Neural progenitor cell (in vitro differentiated cells): ENCODE data around the gene SMARCA4. TPM values are rescaled to one million over a fixed set of nuclear protein-coding genes. Genes with fewer than 3 reads are reported as not detected.

Experiments
- DNase-seq: peaks from one replicate; pipeline ENCODE4 v3.0.0-alpha.2; 2016; ENCODE audit warnings: low spot score
- H2AFZ ChIP-seq: fragments of 200-600 bp; sonication (generic); replicated peaks from 2 replicates; pipeline ENCODE4 v1.6.1; 2016; ENCODE audit warnings: antibody characterized with exemption
- H3F3A ChIP-seq: fragments of 200-600 bp; sonication (generic); 2 replicates; pipeline ENCODE4 v1.6.1; 2016; ENCODE audit warnings: antibody characterized with exemption, low read depth
- H3K27ac ChIP-seq: fragments of 200-600 bp; sonication (generic); 2 replicates; pipeline ENCODE4 v1.5.1; 2016; ENCODE audit warnings: mild to moderate bottlenecking
- H3K27me3 ChIP-seq: fragments of 200-600 bp; sonication (generic); 2 replicates; pipeline ENCODE4 v1.6.1; 2016; ENCODE audit warnings: mild to moderate bottlenecking, moderate library complexity
- H3K36me3 ChIP-seq: fragments of 200-600 bp; sonication (generic); 2 replicates; pipeline ENCODE4 v1.5.1; 2016
- H3K4me1 ChIP-seq: fragments of 200-600 bp; sonication (generic); 2 replicates; pipeline ENCODE4 v1.6.1; 2016; ENCODE audit warnings: mixed run types
- H3K4me2 ChIP-seq: fragments of 200-600 bp; sonication (generic); 2 replicates; pipeline ENCODE4 v1.6.1; 2016
- H3K4me3 ChIP-seq: fragments of 200-600 bp; sonication (generic); 2 replicates; pipeline ENCODE4 v1.5.1; 2016
- H3K79me2 ChIP-seq: fragments of 200-600 bp; sonication (generic); 2 replicates; pipeline ENCODE4 v1.6.1; 2016; ENCODE audit warnings: low read depth
- H3K9ac ChIP-seq: fragments of 200-600 bp; sonication (generic); 2 replicates; pipeline ENCODE4 v1.6.1; 2016
- H3K9me3 ChIP-seq: fragments of 200-600 bp; sonication (generic); 2 replicates; pipeline ENCODE4 v1.5.1; 2016; ENCODE audit warnings: low read depth
- H4K20me1 ChIP-seq: fragments of 200-600 bp; sonication (generic); 2 replicates; pipeline ENCODE4 v1.6.1; 2016; ENCODE audit warnings: low read depth
- H3K27ac Mint-ChIP-seq: 3 replicates; pipeline ENCODE4 v1.8.0; 2021; ENCODE audit warnings: mixed read lengths
- H3K27me3 Mint-ChIP-seq: 2 replicates; pipeline ENCODE4 v1.8.0; 2022; ENCODE audit warnings: low read depth, mild to moderate bottlenecking, inconsistent platforms, moderate library complexity, mixed read lengths; ENCODE audit not compliant: insufficient read depth
- H3K36me3 Mint-ChIP-seq: 3 replicates; pipeline ENCODE4 v1.8.0; 2021; ENCODE audit warnings: mixed read lengths
- H3K4me1 Mint-ChIP-seq: 3 replicates; pipeline ENCODE4 v1.8.0; 2021; ENCODE audit warnings: mixed read lengths
- H3K4me3 Mint-ChIP-seq: 3 replicates; pipeline ENCODE4 v1.8.0; 2021; ENCODE audit warnings: mild to moderate bottlenecking, moderate library complexity, mixed read lengths
- H3K9me3 Mint-ChIP-seq: 3 replicates; pipeline ENCODE4 v1.8.0; 2020; ENCODE audit warnings: mixed read lengths
- EZH2 ChIP-seq: fragments of 200-600 bp; sonication (generic); IDR thresholded peaks from 2 replicates; pipeline ENCODE4 v1.6.1; 2017; ENCODE audit warnings: antibody characterized with exemption, mild to moderate bottlenecking, moderate library complexity
- EZH2phosphoT487 ChIP-seq: fragments of 200-600 bp; sonication (generic); IDR thresholded peaks from 2 replicates; pipeline ENCODE4 v1.6.1; 2017; ENCODE audit warnings: antibody characterized with exemption
- total RNA-seq: library from RNA; depleted of rRNA; stranded (reverse); fragments of >200 nt; gene quantifications from 2 replicates; pipeline ENCODE4 v1.2.3, GENCODE V29; 2015; ENCODE audit warnings: low replicate concordance
- TF ChIP-seq, protein P1 (sequence below): fragments of 200-600 bp; sonication (generic); IDR thresholded peaks from 2 replicates; pipeline ENCODE4 v1.5.1; 2017; ENCODE audit warnings: antibody characterized with exemption, mild to moderate bottlenecking

The SMARCA4 gene
- total RNA-seq, 1 donor from 2014 or later: 169 TPM

DNA sequence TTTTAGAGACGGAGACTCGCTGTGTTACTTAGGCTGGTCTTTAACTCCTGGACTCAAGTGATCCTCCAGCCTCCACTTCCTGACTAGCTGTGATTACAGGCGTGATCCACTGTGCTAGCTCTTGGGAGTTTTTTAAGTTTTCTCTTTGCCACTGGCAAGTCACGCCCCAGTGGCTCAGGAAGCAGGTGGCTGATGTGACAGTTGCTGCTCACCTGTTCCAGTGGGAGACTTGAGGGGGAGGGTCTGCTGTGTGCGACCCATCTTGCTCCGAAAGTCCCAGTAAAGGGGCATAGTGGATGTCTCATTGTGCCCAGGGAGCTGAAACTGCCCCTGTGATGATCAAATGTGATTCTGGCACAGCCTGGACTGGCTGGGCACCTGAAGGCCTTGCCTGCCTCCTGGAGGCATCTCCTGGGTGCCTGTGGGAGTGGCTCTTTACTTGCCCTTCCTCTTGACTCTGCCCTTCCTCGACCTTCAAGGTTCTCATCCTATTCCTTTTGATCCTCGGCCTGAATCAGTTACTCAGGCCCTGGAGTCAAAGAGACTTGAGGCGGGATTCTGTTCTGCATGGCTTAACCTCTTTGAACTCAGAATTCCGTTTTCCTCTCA, 7.8 kb downstream of the SMARCA4 start:
- no peaks in the 10 kb centered on the region for H3K9me3 ChIP-seq
- H3K9me3 Mint-ChIP-seq: peaks cover 3% of the 10 kb centered on the region
- H3K4me3 ChIP-seq: no peak overlapping the region
- H3K79me2 ChIP-seq: peaks cover 100% of the 10 kb centered on the region
- no peaks in the 10 kb centered on the region for H3K4me1 ChIP-seq
- H3K27ac Mint-ChIP-seq: peak overlapping the region; percentile 31
- no peak for DNase-seq
- peak overlapping the region; percentile 2 for H3K4me2 ChIP-seq
- H3K36me3 ChIP-seq: no peaks in the 10 kb centered on the region
- TF ChIP-seq EZH2: no peak
- TF ChIP-seq, protein P1, sequence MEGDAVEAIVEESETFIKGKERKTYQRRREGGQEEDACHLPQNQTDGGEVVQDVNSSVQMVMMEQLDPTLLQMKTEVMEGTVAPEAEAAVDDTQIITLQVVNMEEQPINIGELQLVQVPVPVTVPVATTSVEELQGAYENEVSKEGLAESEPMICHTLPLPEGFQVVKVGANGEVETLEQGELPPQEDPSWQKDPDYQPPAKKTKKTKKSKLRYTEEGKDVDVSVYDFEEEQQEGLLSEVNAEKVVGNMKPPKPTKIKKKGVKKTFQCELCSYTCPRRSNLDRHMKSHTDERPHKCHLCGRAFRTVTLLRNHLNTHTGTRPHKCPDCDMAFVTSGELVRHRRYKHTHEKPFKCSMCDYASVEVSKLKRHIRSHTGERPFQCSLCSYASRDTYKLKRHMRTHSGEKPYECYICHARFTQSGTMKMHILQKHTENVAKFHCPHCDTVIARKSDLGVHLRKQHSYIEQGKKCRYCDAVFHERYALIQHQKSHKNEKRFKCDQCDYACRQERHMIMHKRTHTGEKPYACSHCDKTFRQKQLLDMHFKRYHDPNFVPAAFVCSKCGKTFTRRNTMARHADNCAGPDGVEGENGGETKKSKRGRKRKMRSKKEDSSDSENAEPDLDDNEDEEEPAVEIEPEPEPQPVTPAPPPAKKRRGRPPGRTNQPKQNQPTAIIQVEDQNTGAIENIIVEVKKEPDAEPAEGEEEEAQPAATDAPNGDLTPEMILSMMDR: no peak
- no peak for TF ChIP-seq EZH2phosphoT487
- H3K36me3 Mint-ChIP-seq: peaks cover 37% of the 10 kb centered on the region
- peaks cover 41% of the 10 kb centered on the region for H3K4me1 Mint-ChIP-seq
- H3K27me3 ChIP-seq: no peaks in the 10 kb centered on the region
- H2AFZ ChIP-seq: no peak overlapping the region
- H3K27me3 Mint-ChIP-seq: peaks cover 2% of the 10 kb centered on the region
- no peak overlapping the region for H3K9ac ChIP-seq
- H4K20me1 ChIP-seq: peaks cover 95% of the 10 kb centered on the region
- H3K27ac ChIP-seq: no peak overlapping the region
- H3F3A ChIP-seq: no peaks in the 10 kb centered on the region
- peak overlapping the region; percentile 60 for H3K4me3 Mint-ChIP-seq

DNA sequence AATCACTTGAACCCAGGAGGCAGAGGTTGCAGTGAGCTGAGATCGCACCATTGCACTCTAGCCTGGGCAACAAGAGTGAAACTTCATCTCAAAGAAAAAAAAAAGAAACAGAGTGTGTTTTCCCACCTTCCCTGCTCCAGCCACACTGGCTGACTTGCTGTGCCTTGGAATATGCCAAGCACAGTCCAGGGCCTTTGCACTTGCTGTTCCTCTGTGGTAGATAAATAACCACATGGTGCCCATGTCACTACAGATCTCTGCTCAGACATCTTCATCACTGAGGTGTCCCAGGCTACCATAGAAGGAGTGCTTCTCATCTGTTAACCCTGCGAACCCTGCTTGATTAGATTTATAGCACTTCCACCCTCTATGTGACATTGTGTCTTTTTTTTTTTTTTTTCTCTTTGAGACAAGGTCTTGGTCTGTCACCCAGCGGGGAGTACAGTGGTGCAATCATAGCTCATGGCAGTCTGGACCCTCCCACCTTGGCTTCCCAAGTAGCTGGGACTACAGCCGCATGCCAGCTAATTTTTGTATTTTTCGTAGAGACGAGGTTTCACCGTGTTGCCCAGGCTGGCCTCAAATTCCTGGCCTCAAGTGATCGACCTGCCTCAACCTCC, 10.4 kb downstream of the SMARCA4 start:
- no peak for TF ChIP-seq EZH2phosphoT487
- no peak for TF ChIP-seq EZH2
- TF ChIP-seq, protein P1: no peak
- peaks cover 3% of the 10 kb centered on the region for H3K27me3 Mint-ChIP-seq
- H3K27ac ChIP-seq: no peak overlapping the region
- no peak overlapping the region for H3K9ac ChIP-seq
- peaks cover 4% of the 10 kb centered on the region for H3K9me3 Mint-ChIP-seq
- H3K79me2 ChIP-seq: peaks cover 100% of the 10 kb centered on the region
- H3K27ac Mint-ChIP-seq: no peak overlapping the region
- H3K4me1 ChIP-seq: no peaks in the 10 kb centered on the region
- H2AFZ ChIP-seq: no peak overlapping the region
- H3K36me3 Mint-ChIP-seq: peaks cover 41% of the 10 kb centered on the region
- H3F3A ChIP-seq: peaks cover 5% of the 10 kb centered on the region
- no peak overlapping the region for H3K4me3 Mint-ChIP-seq
- H3K4me2 ChIP-seq: no peak overlapping the region
- peaks cover 94% of the 10 kb centered on the region for H4K20me1 ChIP-seq
- no peaks in the 10 kb centered on the region for H3K36me3 ChIP-seq
- no peaks in the 10 kb centered on the region for H3K9me3 ChIP-seq
- H3K27me3 ChIP-seq: no peaks in the 10 kb centered on the region
- no peak overlapping the region for H3K4me3 ChIP-seq
- H3K4me1 Mint-ChIP-seq: peaks cover 31% of the 10 kb centered on the region
- no peak for DNase-seq

DNA sequence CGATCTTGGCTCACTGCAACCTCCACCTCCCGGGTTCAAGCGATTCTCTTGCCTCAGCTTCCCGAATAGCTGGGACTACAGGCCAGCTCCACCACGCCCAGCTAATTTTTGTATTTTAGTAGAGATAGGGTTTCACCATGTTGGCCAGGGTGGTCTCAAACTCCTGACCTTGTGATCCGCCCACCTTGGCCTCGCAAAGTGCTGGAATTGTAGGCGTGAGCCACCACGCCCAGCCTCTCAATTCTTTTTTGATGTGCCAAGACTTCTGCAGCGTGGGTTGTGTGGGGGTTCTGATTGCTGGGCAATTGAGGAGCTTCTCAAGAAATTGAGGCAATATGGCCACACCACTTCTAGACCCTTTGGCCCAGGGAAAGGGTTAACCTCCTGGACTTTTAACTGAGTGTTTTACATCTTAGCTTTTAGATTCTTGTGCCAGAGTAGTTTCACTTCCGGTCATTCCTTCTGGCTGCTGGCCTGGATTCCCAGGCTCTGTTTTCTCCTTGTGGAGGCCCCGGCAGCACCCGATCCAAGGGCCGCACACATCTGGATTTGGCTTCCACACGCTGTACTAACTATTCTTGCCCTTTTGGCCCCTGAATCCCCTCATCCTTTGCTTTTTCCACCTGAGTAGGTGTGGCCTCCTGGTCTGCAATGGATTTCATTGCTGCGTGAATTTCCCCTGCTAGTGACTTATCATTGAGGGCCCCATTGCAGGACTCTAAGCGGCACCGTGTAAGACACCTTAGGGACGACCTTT, 14.7 kb downstream of the SMARCA4 start:
- TF ChIP-seq, protein P1: no peak
- TF ChIP-seq EZH2: no peak
- TF ChIP-seq EZH2phosphoT487: no peak
- no peak overlapping the region for H3K4me3 ChIP-seq
- H3K79me2 ChIP-seq: peaks cover 100% of the 10 kb centered on the region
- no peaks in the 10 kb centered on the region for H3K4me1 ChIP-seq
- no peaks in the 10 kb centered on the region for H3K36me3 ChIP-seq
- no peak overlapping the region for H2AFZ ChIP-seq
- peaks cover 3% of the 10 kb centered on the region for H3K27me3 Mint-ChIP-seq
- no peak overlapping the region for H3K27ac ChIP-seq
- no peak overlapping the region for H3K4me2 ChIP-seq
- H3K9ac ChIP-seq: no peak overlapping the region
- no peak for DNase-seq
- H3K4me3 Mint-ChIP-seq: no peak overlapping the region
- peaks cover 7% of the 10 kb centered on the region for H3K4me1 Mint-ChIP-seq
- H3K9me3 Mint-ChIP-seq: peaks cover 5% of the 10 kb centered on the region
- no peaks in the 10 kb centered on the region for H3K9me3 ChIP-seq
- peak overlapping the region; percentile 50 for H3K27ac Mint-ChIP-seq
- H3F3A ChIP-seq: peaks cover 5% of the 10 kb centered on the region
- H4K20me1 ChIP-seq: peaks cover 94% of the 10 kb centered on the region
- no peaks in the 10 kb centered on the region for H3K27me3 ChIP-seq
- peaks cover 33% of the 10 kb centered on the region for H3K36me3 Mint-ChIP-seq
